Activated T-helper 1 cell treated with Interleukin-2 at 50 U/mL for 16 hours (primary cell): ENCODE measurements around the gene NUP214.
"Not testable (repeated sequence)": the region's sequence is repeated elsewhere in the genome, so short reads cannot be mapped to it uniquely, and the experiment has no call there.

Experiments used
- DNase-seq: peaks from one replicate; pipeline ENCODE4 v3.0.0-alpha.2; 2020; ENCODE audit warnings: low read depth

The NUP214 gene

DNA sequence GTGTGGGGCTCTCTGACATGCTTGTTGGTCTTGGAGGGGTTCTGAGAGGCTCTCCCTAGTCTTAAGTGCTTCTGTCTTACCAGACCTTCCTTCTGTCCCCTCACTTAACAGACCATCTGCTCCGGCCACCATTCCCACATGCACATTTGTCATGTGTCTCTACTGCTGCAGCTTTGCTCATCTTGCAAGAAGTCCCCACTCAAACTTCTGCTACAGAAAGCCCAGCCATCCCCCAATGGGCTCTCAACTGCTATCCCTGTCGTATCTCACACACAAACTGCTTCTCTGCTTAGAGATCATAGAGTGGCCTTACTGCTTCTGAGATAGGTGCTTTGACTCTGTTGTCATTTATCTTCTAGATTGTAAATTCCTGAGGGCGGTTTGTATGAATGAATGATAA, 69.4 kb downstream of the NUP214 start:
- DNase-seq, result no peak

DNA sequence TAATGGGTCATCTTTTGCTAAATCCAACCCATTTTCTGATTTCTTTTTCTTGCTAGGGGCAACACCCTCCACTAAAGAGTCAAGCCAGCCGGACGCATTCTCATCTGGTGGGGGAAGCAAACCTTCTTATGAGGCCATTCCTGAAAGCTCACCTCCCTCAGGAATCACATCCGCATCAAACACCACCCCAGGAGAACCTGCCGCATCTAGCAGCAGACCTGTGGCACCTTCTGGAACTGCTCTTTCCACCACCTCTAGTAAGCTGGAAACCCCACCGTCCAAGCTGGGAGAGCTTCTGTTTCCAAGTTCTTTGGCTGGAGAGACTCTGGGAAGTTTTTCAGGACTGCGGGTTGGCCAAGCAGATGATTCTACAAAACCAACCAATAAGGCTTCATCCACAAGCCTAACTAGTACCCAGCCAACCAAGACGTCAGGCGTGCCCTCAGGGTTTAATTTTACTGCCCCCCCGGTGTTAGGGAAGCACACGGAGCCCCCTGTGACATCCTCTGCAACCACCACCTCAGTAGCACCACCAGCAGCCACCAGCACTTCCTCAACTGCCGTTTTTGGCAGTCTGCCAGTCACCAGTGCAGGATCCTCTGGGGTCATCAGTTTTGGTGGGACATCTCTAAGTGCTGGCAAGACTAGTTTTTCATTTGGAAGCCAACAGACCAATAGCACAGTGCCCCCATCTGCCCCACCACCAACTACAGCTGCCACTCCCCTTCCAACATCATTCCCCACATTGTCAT, 72.0 kb downstream of the NUP214 start:
- DNase-seq, result no peak

DNA sequence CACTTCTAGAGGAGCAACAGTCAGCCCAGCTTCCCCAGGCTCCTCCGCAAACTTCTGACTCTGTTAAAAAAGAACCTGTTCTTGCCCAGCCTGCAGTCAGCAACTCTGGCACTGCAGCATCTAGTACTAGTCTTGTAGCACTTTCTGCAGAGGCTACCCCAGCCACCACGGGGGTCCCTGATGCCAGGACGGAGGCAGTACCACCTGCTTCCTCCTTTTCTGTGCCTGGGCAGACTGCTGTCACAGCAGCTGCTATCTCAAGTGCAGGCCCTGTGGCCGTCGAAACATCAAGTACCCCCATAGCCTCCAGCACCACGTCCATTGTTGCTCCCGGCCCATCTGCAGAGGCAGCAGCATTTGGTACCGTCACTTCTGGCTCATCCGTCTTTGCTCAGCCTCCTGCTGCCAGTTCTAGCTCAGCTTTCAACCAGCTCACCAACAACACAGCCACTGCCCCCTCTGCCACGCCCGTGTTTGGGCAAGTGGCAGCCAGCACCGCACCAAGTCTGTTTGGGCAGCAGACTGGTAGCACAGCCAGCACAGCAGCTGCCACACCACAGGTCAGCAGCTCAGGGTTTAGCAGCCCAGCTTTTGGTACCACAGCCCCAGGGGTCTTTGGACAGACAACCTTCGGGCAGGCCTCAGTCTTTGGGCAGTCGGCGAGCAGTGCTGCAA, 72.8 kb downstream of the NUP214 start:
- no peak for DNase-seq

DNA sequence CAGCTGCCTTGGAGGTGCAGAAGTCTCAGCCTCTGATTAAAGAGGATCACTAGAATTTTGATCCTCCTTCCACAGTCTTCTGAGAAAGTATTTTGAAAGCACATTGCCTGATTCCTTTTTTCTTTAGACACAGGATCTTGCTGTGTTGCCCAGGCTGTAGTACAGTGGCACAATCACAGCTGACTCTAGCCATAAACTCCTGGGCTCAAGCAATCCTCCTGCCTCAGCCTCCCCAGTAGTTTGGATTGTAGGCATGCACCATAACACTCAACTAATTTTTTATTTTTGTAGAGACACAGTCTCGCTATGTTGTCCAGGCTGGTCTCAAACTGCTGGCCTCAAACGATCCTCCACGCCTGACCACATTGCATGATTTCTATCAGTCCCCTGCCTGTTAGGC, 76.5 kb downstream of the NUP214 start:
- no peak for DNase-seq

DNA sequence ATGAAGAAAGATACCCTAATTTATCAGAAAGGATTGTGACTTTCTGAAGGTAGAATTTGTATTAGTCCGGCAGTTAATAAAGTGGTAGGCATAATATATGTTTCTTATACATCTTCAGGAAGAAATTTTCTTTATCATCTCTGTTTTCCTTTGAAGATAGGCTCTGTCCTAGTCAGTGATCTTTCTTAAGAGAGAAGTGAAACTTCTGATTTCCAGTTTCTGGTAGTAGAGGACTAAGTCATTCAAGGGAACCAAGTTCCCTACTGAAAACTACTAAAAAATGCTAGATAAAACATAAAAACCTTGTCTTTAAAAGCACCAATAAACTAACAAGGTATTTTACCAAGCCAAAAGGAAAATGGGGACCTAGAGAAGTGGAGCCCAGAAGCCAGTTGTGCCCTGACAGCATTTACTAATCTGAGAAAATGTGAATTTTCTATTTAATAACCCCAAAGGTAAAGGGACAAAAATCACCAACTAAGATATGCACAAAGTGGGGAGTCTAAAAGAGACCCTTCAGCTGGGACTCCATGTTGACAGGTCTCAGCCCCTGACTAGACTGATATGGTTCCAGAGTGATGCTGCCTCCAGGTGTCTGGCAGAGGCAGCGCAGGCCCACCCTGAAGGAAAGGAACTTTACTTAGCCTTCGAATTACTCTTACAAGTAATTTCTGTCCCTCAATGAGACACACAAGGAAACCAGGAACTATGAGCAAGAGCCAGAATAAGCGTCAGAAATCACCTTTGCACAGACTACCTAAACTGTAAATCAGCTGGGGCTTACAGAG, 78.2 kb downstream of the NUP214 start:
- no peak for DNase-seq

DNA sequence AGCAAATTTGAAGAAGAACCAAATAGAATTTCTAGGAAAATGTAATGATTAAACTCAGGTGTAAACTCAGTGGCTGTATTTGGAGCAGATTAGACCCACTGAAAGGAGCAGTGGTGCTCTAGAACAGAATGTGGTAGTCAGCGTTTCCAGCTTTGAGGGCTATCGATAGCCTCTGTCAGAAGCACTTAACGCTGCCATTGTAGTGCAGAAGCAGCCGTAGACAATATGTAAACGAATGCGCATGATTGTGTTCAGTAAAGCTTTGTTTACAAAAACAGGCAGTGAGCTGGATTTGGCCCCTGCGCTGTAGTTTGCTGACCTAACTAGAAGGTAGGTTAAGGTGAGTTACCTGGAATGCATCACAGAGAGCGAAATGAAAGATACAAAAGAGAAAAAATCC, 78.9 kb downstream of the NUP214 start:
- DNase-seq, result no peak

DNA sequence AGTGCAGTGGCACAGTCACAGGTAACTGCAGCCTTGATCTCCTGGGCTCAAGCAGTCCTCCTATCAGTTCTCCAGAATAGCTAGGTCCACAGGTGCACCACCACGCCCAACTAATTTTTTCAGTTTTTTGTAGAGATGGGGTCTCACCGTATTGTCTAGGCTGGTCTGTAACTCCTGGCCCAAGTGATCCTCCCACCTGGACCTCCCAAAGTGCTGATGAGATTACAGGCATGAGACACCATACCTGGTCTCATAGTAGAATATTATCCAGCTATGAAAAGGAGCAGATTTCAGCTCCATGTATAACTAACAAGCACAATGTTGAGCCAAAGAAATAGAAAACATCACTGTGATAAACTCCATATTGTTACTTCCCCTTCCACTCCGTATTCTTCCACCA, 81.1 kb downstream of the NUP214 start:
- no peak for DNase-seq

DNA sequence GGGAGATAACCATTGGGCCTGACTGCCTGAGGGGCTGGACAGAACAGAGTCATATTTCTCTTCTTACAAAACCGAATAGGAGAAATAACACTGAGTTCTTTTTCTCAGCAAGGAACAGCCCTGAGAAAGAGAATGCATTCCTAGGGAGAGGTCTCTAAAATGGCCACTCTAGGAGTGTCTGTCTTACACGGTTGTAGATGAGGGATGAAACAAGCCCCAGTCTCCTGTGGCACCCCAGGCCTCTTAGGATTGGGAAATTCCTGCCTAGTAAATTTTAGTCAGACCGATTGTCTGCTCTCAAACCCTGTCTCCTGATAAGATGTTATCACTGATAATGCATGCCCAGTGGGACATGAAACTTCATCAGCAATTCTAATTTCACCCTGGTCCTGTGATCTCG, 86.5 kb downstream of the NUP214 start:
- DNase-seq, result not testable (repeated sequence)

DNA sequence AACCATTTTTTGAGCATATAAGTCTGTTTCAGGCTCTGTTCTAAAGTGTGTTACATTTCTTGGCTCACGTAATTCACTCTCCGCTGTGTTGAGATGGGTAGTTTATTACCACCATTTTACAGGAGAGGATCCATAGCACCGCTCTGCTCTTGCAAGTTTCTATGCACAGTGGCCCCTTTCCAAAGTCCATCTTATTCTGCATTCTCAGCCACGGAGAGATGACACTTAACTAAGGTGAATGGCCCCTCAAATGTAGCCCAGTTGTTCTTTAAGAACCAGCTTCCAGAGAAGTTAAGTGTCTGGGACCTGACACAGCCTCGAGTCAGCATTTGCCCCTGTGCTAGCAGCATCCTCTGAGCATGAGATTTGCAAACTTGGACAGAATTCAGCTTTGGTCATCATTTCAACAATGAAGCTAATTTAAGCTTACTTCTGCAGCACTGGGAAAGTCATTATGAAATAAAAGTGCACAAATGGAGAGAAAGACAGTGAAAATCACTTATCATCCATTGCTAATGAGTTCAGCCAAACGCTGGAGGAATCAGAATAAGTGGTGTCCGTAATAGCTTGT, 89.0 kb downstream of the NUP214 start:
- no peak for DNase-seq

DNA sequence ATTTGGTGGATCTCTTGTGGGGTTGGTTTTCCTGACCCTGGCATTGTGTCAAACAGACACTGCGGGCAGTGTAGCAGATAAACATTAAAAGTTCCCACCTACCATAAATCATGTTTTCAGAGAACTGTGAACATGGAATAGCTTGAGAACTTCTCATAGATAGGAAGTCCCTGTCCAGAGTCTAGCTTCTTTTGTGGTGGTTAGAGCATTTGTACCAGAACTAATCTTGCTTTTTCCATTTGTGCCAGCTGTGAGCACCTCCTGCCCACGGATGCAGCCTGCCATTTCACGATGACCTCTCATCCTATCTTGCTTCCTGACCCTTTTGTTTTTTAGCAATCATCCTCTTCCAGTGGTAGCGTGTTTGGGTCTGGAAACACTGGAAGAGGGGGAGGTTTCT, 89.5 kb downstream of the NUP214 start:
- no peak for DNase-seq

DNA sequence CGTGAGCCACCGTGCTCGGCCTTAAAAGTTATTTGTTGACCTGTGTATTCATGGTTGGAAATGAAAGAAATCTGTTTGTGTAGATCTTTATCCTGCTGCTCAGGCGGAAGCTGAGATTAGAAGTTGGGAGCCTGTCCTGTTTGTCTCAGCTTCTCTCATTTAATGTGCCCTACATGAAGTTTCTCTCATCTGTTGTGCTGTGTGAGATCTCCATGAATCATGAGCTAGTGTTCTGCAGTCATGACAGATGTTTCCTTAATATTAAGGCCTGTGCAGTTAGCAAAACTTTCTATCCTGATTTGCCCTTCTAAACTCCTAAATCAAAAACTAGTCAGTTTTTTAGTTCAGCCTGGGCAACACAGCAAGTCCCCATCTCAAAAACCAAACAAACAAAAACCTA, 91.4 kb downstream of the NUP214 start:
- DNase-seq, result no peak

DNA sequence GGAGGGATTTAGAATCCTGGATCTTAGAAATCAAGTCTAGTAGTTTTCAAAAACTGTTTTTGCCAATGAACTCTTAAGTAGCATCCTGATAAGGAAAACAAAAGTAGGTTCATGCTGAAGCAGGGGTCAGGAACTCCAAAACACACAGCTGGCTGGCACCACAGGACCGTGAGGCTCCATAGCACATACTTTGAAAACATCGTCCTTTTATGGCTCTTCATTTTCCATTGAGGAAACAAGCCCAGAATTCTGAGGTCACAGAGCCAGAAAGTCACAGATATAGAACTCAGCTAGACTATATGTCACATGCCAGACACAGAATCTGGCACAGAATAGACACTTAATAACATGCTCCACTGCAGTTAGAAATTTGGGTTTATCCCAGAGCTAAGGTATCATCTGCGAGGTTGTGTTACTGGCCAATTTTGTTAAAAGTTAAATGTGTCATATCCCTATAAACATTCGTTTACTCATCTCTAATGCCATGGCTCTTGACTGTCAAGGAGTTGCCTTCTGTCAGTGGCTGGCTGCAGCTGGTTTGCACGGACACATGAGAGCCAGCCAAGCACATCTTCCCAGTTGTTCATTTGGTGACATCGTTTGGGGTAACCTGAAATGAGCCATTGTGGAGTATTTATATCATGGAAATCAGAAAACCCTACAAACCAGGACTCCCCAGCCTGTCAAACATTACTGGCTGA, 92.1 kb downstream of the NUP214 start:
- DNase-seq, result no peak

DNA sequence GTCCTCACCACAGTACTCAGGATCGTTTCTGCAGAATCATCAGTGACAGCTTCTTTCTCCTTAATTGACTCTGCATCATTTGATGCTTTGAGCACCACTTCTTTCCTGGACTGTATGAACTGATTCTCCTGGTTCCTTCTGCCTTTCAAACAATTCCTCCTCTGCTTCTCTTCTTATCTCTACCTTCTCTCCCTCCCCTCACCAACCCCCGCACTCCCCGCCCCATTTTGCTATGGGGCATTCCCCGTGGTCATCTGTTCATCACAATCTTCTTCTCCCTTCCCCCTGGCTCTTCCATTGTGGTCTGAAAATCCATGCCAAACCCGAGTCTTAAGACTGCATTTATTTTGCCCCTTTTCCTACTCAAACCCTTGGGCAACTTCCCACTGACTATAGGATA, 93.0 kb downstream of the NUP214 start:
- DNase-seq, result no peak

DNA sequence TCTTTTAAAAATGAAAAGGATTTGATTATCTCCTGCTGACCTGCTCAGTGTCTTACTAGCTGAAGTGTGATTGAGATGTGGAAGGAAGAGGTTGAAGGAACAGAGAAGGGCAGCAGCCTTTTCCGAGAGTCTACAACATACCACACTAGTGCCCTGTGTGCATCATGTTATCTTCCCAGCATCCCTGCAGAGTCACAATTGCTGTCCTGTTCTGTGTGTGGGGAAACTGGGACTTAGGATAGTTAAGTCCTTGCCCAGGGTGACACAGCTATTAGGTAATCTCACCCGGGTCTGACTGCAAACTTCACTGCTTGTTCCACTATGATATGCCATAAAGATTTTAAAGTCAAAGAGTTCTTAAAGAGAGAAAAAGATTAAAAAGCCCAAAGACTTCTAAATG, 95.1 kb downstream of the NUP214 start:
- no peak for DNase-seq

DNA sequence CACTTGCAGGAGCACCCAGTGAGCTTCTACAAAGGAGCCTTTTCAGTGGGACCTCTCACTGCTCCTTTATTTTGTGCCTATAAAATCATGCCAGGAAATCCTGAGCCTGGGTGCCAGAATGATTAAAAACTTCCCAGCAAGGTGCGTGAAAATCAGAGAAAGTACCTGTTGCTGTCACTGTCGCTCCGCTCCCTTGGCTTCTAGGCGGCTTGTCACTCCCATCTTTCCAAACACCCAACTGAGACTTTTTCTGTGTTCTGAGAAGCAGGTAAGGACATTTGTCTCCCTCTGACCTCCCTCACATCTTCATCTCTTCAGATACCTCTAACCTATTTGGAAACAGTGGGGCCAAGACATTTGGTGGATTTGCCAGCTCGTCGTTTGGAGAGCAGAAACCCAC, 97.1 kb downstream of the NUP214 start:
- DNase-seq, result no peak

DNA sequence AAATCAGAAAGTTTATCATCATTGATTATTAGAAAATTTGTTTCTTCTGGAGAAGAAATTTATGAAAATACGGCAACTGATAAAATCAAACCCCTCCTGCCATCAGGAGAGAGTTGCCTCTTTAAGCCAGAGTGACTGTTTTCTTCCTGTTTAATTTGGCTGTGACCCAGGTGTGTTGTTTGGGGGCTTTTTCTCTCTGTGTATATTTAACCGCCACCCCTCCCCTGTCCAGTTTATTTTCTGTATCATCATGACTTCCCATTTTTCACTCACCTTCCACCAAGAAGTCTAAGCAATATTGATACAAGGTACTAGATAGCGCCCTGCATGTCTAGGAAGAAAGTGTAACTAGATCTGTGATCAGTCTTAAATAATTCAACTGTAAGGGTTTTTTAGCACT, 100.8 kb downstream of the NUP214 start:
- DNase-seq, result no peak

DNA sequence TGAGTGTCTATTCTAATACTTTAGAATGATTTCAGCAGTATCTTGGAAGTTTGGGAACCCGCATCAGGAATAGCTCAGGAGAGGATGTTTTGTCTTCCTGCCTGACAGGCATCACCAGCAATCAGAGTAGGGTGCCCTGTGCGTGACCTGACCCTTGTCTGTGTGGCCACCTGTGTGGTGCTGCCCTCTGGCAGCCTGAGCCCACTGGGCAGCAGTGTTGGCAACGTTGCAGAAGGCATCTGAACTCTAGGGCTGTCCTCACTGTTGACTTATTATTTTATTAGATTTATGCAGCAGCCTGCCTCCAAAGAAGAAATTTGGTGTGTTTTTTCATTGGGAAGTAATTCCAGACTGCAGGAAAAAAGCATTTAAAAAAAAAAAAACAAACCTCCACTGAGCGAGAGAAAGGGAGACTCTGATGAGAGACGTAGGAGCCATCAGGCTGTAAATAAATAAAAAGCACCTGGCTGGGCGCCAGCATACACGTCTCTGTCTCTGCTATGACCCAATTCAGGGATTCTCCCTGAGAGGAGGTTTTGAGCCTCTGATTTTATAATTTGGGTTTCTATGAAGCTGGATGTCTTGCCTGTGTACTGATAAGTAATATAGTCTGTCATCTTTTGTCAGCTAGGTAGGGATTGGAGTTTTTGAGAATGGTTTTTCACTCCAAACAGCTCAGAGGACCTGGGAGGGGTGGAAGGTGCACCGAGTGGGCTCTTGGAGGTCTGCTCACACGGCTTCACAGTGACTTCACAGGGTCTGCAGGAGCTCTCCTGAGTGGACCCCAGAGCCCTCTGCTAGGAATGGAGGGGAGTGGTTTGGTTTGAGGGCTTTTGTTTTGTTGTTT, 101.9 kb downstream of the NUP214 start:
- no peak for DNase-seq

DNA sequence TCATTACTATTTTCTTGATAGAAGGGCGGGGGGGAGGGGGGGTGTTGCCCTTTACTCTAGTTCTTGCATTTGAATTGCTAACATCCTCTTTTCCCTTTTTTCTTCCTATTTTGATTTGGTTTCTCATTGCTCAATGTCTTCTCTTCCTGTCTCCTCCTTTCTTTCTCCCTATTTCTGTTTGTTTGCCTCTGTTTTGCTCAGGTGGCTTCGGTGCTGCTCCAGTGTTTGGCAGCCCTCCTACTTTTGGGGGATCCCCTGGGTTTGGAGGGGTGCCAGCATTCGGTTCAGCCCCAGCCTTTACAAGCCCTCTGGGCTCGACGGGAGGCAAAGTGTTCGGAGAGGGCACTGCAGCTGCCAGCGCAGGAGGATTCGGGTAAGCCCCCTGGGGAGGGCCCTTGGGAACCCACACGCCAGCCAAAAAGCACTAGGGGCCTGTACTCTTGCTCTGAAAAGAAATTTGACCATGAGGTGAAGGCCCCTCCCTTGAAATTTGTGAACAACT, 102.6 kb downstream of the NUP214 start:
- no peak for DNase-seq

DNA sequence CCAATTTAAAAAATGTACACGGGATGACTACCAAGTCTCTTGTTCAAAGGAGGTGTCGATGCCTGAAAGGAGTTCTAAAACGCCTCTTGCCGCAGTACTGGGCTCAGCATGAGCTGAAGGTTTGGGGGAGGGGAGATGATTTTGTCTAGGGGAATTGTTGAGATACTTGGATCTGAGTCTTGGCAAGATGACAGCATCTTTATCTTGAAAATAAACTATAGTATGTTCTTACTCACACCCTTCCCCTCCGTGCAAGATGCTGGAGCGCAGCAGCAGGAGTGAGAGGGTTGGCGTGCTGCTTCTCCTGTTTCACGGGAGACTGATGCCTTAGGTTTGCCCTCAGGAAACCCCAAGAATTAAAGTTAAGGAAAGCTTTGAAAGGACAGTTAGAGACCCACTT, 103.6 kb downstream of the NUP214 start:
- no peak for DNase-seq

DNA sequence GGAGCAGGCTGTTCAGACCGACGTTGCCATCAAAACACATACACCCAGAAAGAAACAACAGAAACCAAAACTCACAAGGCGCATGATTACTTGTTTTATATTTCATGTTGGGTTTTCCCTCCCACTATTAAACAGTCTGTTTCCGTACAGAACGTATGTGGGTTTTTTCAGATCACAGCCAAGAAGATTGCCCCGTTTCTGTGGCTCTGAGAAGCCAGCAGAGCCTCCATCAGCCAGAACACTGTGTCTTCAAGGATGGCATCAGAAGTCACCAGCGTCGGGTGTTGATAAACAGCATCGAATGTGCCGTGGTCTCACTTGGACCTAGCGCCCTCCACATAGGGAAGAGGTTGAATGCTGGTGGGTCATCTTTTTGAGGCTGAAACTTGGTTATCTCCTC, 108.2 kb downstream of the NUP214 start:
- DNase-seq, result no peak

DNA sequence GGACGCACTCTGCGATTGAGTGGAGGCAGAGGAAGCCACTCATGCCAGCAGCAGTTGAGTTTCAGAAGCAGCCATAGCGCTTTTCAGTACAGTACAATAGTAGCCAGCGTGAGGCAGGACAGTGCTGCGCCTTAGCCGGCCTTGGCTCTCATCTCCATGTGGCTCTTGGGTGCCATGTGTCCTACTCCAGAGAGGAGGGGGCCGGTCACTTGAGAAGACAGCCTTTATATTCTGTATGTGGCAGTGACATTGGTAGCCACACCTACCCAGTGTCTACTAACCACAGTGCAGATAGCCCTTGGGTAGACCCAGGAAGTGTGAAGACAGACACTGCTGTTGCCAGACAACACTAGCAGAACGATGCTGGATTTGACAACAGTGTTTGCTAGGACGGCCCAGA, 108.6 kb downstream of the NUP214 start:
- DNase-seq, result no peak
